ENCODE measurements around the gene BBX.

Gene BBX

DNA sequence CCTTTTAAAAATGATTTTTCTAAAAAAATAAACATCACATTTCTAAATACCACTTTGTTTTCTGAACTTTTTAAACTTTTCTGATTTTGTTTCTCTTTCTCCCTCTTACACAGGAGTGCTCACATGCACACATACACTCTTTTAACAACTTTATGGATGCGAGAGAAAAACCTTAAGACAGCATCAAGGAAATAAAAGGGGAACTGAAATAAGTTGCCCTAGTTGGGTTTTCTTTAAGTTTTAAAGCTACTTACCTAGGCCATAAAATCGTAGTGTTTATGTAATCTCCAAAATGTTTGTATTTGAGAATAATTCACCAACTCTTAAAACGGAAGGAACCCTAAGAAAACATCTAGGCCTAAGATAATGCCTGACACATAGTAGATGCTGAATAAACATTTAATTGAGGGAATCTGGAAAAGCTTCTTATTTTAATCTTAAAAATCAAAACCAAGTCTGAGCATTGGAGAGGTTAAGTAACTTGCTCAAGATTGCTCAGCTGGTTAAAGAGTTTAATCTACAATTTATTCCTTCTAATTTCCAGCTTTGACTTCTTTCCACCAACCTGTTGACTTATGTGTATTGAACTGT is 1.2 kb upstream of the BBX start:
- in situ Hi-C loops (cut with MboI; ENCODE audit: low sequenced_read_pairs, unreplicated experiment): no loop called here

DNA sequence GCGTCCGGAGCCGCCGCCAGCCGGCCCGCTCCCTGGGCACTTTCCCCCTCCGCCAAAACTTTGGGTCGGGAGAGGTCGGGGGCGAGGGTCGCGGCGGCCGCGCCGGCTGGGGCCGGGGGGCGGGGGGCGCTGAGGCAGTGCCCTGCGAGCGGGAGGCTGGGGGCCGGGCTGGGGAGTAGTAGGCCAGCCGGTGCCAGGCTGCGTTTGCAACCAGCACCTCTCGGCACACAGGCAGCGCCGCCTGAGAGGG is 452 bp downstream of the BBX start:
- TF ChIP-seq, protein P1, sequence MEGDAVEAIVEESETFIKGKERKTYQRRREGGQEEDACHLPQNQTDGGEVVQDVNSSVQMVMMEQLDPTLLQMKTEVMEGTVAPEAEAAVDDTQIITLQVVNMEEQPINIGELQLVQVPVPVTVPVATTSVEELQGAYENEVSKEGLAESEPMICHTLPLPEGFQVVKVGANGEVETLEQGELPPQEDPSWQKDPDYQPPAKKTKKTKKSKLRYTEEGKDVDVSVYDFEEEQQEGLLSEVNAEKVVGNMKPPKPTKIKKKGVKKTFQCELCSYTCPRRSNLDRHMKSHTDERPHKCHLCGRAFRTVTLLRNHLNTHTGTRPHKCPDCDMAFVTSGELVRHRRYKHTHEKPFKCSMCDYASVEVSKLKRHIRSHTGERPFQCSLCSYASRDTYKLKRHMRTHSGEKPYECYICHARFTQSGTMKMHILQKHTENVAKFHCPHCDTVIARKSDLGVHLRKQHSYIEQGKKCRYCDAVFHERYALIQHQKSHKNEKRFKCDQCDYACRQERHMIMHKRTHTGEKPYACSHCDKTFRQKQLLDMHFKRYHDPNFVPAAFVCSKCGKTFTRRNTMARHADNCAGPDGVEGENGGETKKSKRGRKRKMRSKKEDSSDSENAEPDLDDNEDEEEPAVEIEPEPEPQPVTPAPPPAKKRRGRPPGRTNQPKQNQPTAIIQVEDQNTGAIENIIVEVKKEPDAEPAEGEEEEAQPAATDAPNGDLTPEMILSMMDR (IDR thresholded peaks at IDR 0.05; ENCODE audit: borderline replicate concordance, control extremely low read depth, extremely low read depth, insufficient read depth, missing control alignments): no peak
- in situ Hi-C loops (cut with MboI; ENCODE audit: low sequenced_read_pairs, unreplicated experiment): no loop called here
- no peak for DNase-seq (ENCODE audit: low spot score)

More for the DNA sequence above, 1.2 kb upstream of the BBX start:
- peak; percentile 26 for DNase-seq (ENCODE audit: low spot score)
- TF ChIP-seq, protein P1 (IDR thresholded peaks at IDR 0.05; ENCODE audit: borderline replicate concordance, control extremely low read depth, extremely low read depth, insufficient read depth, missing control alignments): no peak

DNA sequence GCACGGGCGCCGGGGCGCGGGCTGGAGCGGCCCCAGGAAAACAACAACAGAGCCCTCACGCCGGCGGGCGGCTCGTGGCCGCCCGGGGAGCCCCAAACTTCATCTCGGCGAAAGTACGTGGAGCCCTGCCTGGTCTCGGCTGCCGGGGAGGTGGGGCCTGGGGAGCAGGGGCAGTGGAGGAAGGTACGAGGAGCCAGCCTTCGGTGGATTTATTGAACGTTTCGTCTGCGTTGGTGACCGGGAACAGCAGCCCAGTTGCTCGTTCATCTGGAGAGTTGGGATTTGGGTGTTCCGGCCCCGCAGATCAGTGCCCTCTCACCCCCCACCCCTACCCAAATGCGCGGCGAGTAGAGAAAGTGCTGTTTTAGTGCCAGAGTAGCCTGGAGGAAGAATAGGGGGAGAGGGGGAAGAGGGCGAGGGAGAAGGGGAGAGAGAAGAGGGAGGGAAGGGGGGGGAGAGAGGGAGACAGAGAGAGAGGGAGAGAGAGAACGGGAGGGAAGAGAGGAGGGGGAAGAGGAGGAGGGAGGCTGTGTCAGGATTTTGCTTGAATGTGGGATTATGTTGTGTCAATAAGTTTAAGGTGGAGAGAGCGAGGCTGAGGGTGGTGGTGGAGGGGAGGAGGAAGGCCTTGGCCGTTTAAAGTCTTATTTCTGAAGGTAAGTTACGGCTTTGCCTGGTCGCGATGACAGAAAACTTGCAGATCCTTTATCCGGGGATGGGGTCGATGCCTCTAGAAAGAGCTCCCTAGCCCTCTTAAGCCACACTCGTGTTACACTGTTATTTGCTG is 970 bp downstream of the BBX start:
- in situ Hi-C loops (cut with MboI; ENCODE audit: low sequenced_read_pairs, unreplicated experiment): no loop called here
- TF ChIP-seq, protein P1 (IDR thresholded peaks at IDR 0.05; ENCODE audit: borderline replicate concordance, control extremely low read depth, extremely low read depth, insufficient read depth, missing control alignments): no peak
- DNase-seq (ENCODE audit: low spot score): peak; percentile 49

DNA sequence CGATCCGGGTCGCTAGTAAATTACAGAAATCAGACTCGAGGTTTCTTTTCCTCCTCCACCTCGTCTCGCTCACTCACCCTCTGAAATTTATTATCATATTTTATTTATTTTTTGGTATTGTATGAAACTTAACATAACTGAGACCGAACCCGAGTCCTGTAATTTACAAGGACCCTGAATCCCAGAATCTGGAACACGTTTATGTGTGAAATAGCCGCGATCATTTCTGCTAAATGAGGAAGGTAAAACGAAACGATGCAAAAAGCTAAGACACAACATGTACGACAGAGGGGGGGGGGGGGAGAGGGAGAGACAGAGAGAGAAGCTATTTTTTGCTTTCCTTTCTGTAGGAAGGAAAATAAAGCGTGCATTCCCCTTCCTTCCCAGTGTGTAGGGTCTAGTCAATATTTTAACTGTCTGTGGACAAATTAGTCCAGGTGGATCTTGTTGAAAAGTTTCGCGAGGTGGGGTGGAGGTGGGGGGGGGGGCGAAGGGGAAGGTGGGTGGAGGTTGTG is 1.6 kb downstream of the BBX start:
- peak; percentile 42 for DNase-seq (ENCODE audit: low spot score)
- TF ChIP-seq, protein P1 (IDR thresholded peaks at IDR 0.05; ENCODE audit: borderline replicate concordance, control extremely low read depth, extremely low read depth, insufficient read depth, missing control alignments): no peak
- in situ Hi-C loops (cut with MboI; ENCODE audit: low sequenced_read_pairs, unreplicated experiment): no loop called here

DNA sequence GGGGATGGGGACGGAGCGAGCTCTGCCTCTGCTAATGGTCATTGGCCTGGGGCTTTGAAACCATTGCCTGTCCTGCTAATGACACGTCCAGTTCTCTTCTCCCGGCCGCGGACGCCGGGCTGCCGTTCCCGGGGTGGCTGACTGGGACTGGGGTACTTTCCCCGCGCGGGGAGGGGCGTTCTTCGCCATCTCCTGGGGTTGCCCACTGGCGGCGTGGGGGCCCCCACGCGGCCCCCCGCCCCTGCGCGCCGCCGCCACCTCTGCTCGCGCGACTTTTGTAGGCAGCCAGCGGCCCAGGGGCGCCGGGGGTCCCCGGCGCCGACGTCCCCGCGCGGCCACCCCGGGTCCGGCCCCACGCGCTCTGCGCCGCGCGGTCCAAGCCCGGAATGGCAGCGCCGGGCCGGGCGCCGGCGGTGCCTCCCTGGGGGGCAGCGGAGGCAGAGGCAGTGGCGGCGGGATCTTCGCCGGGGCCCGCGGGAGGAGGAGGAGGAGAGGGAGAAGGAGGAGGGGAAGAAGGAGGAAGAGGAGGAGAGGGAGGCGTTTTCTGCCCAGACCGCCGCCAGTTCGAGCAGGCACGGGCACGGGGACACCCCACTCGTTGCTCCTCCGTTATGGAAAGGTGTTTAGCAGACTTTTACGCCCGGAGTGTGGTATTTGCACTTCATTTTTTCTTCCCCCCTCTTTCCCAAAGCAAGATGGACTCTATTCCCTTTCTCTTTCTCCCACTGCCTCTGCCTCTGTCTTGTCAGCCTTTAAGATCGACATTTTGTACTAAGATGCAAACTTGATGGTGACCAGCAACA is 2.3 kb downstream of the BBX start:
- peak; percentile 68 for DNase-seq (ENCODE audit: low spot score)
- in situ Hi-C loops (cut with MboI; ENCODE audit: low sequenced_read_pairs, unreplicated experiment): no loop called here

More for the DNA sequence above, 2.3 kb downstream of the BBX start:
- TF ChIP-seq, protein P1 (IDR thresholded peaks at IDR 0.05; ENCODE audit: borderline replicate concordance, control extremely low read depth, extremely low read depth, insufficient read depth, missing control alignments): no peak

Measured in GM13976 (cell line).